Iris pigment epithelial cell (primary cell): ENCODE data around the gene HHIPL1.
A peak's percentile ranks its signal among the peaks of the same experiment; 100 is the strongest.

Experiments
- DNase-seq: peaks from one replicate; pipeline ENCODE4 v3.0.0-alpha.2; 2011; ENCODE audit warnings: low read depth

The HHIPL1 gene

DNA sequence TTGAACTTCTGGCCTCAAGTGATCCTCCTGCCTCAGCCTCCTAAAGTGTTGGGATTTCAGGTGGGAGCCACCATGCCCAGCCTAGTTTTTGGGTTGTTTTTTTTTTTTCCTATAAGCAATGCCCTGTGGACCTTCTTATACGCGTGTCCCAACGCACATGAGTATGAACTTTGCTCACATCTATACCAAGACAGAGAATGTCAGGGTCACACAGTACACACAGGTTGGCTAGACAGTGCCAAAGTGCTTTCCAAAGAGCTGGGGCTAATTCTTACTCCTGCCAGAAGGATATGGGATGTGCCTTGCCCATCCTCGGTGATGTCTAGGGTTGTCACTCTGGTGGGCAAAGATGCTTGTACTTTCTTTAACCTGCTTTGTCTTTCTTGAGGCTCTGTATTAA, 33.3 kb upstream of the HHIPL1 start:
- DNase-seq = no peak

DNA sequence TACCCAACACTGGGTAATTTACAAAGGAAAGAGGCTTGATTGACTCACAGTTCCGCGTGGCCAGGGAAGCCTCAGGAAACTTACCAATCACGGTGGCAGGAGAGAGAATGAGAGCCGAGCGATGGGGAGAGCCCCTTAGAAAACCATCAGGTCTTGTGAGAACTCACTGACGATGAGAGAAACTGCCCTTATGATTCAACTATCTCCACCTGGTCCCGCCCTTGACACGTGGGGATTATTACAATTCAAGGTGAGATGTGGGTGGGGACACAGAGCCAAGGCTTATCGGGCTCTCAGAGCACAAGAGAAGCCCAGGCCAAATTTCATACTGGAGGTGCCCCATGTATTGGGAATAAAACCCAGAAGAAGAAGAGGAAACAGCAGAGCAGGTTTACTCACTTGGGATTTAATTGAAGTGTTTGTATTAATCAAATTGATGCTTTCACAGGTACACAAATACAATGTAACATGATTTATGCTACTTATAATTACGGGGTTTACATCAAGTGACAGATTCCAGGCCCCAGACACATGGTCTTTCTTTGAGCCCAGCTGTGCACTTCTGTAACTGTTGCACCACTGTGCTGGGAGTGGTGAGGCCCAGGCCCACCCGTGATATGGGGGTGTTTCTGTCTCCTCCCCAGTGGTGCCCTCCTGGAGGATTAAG, 32.7 kb upstream of the HHIPL1 start:
- DNase-seq = no peak

- DNase-seq = no peak
These were observed 32.1 kb upstream of the HHIPL1 start for GRCh38 chr14:99612738-99613330.

- no peak for DNase-seq
These were observed 29.3 kb upstream of the HHIPL1 start for GRCh38 chr14:99615497-99616157.

- DNase-seq = no peak
These were observed 27.8 kb upstream of the HHIPL1 start for GRCh38 chr14:99616832-99617800.

DNA sequence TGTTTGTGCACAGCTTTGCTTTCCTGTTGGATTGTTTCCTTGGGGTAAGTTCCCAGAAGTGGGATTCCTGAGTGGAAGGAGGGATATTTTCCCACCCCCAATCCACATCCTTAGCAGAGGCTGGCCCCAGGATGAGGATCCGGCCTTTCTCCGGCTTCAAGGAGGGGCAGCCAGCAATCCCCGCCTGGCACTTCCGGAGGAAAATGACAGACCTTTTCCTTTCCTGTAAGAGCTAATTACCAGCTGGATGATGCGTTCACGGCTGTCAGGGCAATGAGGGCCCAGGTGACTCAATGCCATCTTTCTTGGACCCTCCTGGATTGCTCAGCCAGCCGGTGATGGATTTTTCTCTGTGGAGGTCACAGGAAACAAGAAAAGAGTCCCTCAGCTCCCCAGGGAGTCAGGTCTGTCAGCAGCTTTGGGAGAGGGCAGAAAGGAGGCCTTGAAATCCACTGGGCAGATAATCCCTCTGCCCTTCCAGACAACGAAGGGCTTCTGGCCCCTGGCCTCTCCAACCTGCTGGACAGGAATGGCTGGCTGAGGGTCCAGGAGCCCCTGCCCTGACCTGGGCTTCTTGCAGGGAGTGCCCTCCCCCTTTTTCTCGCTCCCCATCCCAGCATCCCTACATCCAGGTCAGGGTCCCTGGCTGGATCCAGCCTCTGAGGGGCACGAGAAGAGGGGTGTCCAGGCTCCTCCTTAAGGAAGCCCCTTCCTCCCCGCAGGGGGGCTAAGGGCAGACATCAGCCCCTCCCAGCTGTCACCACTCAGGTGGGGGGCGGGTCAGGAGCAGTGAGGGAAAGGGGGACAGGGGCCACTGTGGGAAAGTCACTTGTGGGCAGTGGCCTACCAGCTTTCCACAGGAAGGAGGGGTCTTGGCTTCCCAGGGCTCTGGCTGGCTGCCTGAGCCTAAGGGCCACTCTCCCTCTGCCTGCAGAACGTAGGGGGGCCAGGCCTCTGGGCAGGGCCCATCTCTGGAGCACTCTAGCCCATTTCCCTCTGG, 24.8 kb upstream of the HHIPL1 start:
- no peak for DNase-seq

- DNase-seq = no peak
These were observed 23.0 kb upstream of the HHIPL1 start for GRCh38 chr14:99621948-99622347.

DNA sequence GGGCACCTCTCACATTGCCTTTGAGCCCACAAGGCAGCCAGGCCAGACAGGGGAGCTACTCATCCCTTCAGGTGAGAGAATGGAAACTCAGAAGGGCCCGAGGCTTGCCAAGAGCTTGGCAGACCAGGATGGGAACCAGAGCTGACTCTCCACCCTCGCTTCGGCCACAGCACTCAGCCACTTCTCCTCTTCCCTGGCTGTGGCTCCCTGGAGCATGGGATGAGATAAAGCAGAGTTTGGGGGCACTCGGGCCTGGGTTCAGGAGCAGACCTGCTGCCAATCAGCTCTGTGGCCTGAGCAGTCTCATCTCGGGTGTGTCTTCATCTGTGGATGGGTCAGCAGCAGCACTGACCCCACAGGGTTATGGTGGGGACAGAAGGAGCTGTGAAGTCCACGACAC, 20.9 kb upstream of the HHIPL1 start:
- no peak for DNase-seq

GRCh38 chr14:99624971-99625370, 20.0 kb upstream of the HHIPL1 start:
- DNase-seq = no peak

DNA sequence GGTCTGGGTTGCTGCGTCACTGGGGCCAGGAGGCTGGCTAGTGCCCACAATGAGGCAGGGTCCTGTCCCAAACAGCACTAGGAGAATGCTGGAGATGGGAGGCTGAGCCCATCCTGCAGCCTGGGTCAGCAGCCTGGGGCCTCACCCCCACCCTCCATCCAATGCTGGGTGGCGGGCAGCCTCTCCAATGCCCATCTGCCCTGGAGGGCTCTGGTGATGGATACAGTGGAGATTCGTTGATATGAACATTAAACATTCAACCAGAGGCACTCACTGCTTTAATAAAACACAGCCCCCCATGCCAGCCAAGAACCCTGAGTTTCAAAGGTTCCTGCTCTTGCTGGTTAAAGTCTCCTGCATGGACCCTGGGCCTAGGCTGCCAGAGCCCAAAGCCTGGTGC, 19.5 kb upstream of the HHIPL1 start:
- DNase-seq = no peak

DNA sequence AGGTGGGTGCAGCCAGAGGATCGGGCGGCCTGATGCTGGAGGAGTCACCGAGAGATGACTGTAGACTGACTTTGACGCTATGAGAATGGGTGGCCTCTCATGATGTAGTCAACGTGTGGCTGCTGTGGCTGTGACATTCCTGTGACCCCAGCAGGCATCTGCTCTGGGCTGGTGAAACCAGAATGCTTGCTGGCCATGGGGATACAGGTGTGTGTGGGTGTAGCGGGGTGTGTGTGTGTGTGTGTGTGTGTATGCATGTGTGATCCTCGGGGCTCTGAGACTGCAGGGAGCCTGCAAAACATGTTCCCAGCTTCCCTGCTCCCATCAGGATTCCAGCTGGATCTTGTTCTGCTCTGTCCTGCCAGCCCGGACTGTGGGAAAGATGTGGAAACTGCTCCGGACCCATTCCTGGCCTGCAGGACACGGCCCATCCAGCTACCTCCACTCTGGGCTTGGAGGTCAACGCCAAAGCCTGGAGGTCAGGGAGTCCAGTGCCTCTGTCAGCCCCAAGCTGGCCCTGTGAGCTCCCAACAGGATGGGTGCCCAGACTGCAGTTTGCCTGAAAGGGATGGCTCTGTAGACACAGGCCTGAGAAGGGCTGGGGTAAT, 18.8 kb upstream of the HHIPL1 start:
- no peak for DNase-seq

- DNase-seq = no peak
These were observed 17.8 kb upstream of the HHIPL1 start for GRCh38 chr14:99627100-99627499.

GRCh38 chr14:99627510-99628381, 17.2 kb upstream of the HHIPL1 start:
- DNase-seq = no peak

DNA sequence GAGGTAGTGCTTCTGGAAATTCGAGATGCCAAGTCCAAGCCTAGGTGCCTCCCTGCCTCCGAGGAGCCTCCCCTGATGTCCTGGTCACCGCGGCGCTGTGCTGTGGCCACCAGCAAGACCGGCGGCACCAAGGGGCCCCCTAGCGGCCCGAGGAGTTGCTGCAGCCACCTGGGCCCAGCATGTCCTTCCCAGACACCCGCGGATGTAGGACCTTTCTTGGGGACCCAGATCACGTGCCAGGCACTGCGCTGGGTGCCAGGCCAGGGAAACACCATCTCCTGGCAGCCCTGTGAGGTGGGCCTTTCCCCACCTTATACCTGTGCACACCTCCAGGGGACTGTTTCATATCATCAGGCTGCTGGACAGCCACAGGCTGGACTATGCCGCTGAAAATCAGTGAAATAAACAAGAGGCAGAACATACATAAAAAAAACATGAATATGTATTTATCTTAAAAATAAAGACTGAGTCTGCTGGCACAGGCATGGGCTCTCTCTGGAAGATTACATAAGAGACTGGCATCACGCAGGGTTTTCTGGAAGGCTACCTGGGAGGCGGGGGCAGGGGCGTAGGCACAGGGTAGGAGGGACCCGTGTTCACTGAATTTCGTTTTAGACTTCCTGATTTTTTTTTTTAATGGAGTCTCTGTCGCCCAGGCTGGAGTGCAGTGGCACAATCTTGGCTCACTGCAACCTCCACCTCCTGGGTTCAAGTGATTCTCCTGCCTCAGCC, 15.9 kb upstream of the HHIPL1 start:
- DNase-seq = peak; percentile 61

GRCh38 chr14:99630202-99630601, 14.7 kb upstream of the HHIPL1 start:
- no peak for DNase-seq

DNA sequence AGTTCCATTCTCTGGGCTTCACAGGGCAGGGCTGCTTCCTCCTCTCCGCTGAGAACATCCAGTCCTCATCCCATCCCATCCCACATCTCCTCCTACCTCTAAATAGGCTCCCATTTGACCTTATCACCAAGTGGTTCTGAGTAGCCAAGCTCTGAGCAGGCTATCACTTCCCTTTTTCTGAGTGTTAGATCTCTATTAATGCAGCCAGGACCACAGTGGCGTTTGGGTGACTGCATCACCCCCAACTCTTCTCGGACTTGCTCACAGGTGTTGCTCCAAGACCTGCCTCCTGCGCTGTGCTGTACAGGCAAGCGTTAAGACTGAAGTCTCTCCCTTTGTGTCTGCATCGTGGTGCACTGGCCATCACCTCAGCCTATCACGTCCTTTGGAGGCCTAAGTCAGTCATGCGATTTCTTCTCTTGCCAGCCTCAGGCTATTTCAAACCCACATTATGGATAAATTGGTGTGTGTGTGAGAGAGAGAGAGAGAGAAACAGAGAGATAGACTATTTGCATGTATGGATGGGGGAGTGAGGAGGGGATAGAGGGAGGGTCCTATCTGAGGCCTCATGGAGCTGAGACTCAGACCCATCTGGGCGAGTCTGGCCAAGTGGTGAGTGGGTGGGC, 12.4 kb upstream of the HHIPL1 start:
- DNase-seq = no peak

- DNase-seq = no peak
These were observed 11.8 kb upstream of the HHIPL1 start for GRCh38 chr14:99633141-99633540.

GRCh38 chr14:99633918-99634317, 11.0 kb upstream of the HHIPL1 start:
- DNase-seq = no peak

DNA sequence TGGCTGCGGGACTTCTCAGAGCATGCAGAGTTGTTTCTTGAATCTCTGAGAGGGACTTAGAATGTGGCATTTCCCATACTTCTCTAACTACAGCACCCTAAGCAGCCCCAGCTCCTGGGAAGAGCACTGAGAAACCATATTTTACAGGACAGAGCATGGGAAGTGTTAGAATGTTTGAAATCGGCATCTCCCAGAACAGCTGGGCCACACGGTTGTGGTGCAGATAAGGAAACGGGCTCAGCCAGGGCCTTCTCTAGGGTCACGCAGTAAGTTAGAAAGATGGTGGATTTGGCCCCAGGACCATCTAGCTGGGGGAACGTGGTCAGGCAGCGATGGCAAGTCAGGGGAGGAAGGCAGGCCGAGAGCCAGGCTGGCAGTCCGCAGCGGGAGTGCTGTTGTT, 10.5 kb upstream of the HHIPL1 start:
- no peak for DNase-seq
